Panc1 (cell line): ENCODE data around the gene IRX6. TPM values are rescaled to one million over a fixed set of nuclear protein-coding genes. Genes with fewer than 3 reads are reported as not detected.

Source experiments
- ATAC-seq: fragments of 200-7000 bp; cut with Tn5 transposase; 2 replicates; pipeline ENCODE4 v1.9.1; 2020; ENCODE audit warnings: mild to moderate bottlenecking, moderate library complexity
- BruUV-seq: library from RNA; stranded (reverse); fragments of 400-500 nt; replicated peaks from 2 replicates; lab custom pipeline; 2021; lab: Mats Ljungman, UMichigan
- CTCF ChIA-PET: fragments of 300-600 bp; sonication (Branson Sonifier 250); formaldehyde crosslinking; loops from one replicate; lab custom pipeline; 2022; ENCODE audit warnings: antibody characterized with exemption; lab: Charles Lee
- POLR2A ChIA-PET: fragments of 300-600 bp; sonication (Branson Sonifier 250); formaldehyde crosslinking; loops from one replicate; lab custom pipeline; 2022; ENCODE audit warnings: antibody characterized with exemption; lab: Charles Lee
- DNase-seq: peaks from one replicate; pipeline ENCODE4 v3.0.0-alpha.2; 2010; ENCODE audit warnings: low read depth, low spot score
- H3K27ac ChIP-seq: 2 replicates; pipeline ENCODE4 v1.5.1; 2011; ENCODE audit warnings: mild to moderate bottlenecking, low read length, inconsistent platforms
- H3K27me3 ChIP-seq: fragments of 200-500 bp; sonication (Bioruptor generic); 2 replicates; pipeline ENCODE4 v1.6.0; 2014; ENCODE audit warnings: low read length, inconsistent platforms; ENCODE audit not compliant: control insufficient read depth, insufficient read depth
- H3K36me3 ChIP-seq: fragments of 200-500 bp; sonication (Bioruptor generic); 2 replicates; pipeline ENCODE4 v1.5.1; 2014; ENCODE audit warnings: inconsistent platforms, mild to moderate bottlenecking, low read length, moderate library complexity; ENCODE audit not compliant: control insufficient read depth, insufficient read depth
- H3K4me1 ChIP-seq: 2 replicates; pipeline ENCODE4 v1.5.1; 2011; ENCODE audit warnings: inconsistent platforms, mild to moderate bottlenecking, low read length, moderate library complexity; ENCODE audit not compliant: control insufficient read depth, insufficient read depth
- H3K4me3 ChIP-seq, 2 experiments: 2 replicates each; pipeline ENCODE4 v1.5.1; 2011 to 2012; ENCODE audit warnings: low read depth in 2 of 2, low read length in 2 of 2, mild to moderate bottlenecking in 2 of 2, inconsistent platforms in 1 of 2, moderate library complexity in 1 of 2
- H3K9me3 ChIP-seq: fragments of 200-500 bp; sonication (Bioruptor generic); 2 replicates; pipeline ENCODE4 v1.5.1; 2014; ENCODE audit warnings: low read depth, mild to moderate bottlenecking, inconsistent platforms, low read length, moderate library complexity; ENCODE audit not compliant: control insufficient read depth, insufficient read depth
- POLR2AphosphoS5 ChIP-seq: IDR thresholded peaks from 2 replicates; pipeline ENCODE4 v1.6.1; 2012; ENCODE audit warnings: mild to moderate bottlenecking, low read depth, low read length, moderate library complexity
- SIN3A ChIP-seq: IDR thresholded peaks from 2 replicates; pipeline ENCODE4 v1.6.1; 2012; ENCODE audit warnings: low read depth, mild to moderate bottlenecking, low read length, moderate library complexity, borderline replicate concordance; ENCODE audit not compliant: insufficient read depth
- TCF7L2 ChIP-seq: IDR thresholded peaks from 2 replicates; pipeline ENCODE4 v1.6.1; 2011; ENCODE audit warnings: mild to moderate bottlenecking, low read depth, low read length, inconsistent platforms
- in situ Hi-C: cut with HindIII; loops from 2 replicates; pipeline ENCODE4 v1.10.0; 2016; ENCODE audit warnings: low sequenced_read_pairs, low pct_unique_long_range_greater_than_20kb
- intact Hi-C: fragments of 100-400 bp; cut with micrococcal nuclease; formaldehyde crosslinking; loops from one replicate; pipeline ENCODE4 v1.10.0; 2022; ENCODE audit not compliant: unreplicated experiment
- total RNA-seq: library from RNA; stranded (reverse); gene quantifications from one replicate; pipeline ENCODE4 v1.2.1, GENCODE V29; 2021; ENCODE audit not compliant: unreplicated experiment
- TF ChIP-seq, protein P1 (sequence below): fragments of 450-650 bp; IDR thresholded peaks from 2 replicates; pipeline ENCODE4 v1.5.1; 2017; ENCODE audit warnings: mild to moderate bottlenecking
- TF ChIP-seq, protein P2 (sequence below), 2 experiments: IDR thresholded peaks; 2 replicates each; pipeline ENCODE4 v1.6.1; 2011 to 2012; ENCODE audit warnings: low read depth in 2 of 2, control low read depth in 1 of 2, low read length in 1 of 2, mild to moderate bottlenecking in 1 of 2, moderate library complexity in 1 of 2; ENCODE audit not compliant: insufficient read depth in 1 of 2

IRX6 gene
- total RNA-seq, 1 experiment from 2014 or later: not detected

DNA sequence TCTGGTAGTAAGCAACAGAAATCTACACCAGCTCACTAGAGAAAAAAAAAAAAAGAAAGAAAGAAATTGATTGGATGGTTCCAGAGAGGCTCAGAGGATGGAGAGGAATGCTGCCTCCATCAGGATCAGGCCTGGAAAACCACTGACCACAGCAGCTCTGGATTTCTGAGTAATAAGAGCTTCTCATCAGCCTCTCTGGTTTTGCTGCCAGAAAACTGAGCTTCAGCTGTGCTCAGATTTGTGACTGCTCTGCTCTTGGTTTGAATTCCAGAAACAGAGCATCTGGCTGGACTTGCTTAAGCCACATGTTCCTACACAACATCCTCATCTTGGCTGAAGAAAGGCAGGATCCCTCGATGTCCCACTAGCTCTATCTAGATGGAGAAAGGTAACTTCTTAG, 25.9 kb downstream of the IRX6 start:
- no TSS peak for BruUV-seq
- Histone ChIP-seq H3K9me3 (no peaks in the 10 kb centered on the region), H3K36me3 (no peaks in the 10 kb centered on the region), H3K4me1 (no peaks in the 10 kb centered on the region), H3K27me3 (no peaks in the 10 kb centered on the region), H3K4me3 (no peak overlapping the region), H3K27ac (no peak overlapping the region)
- in situ Hi-C loops (no loop called here), intact Hi-C loops (no loop called here)
- POLR2A ChIA-PET: no interaction called here
- TF ChIP-seq, protein P1, sequence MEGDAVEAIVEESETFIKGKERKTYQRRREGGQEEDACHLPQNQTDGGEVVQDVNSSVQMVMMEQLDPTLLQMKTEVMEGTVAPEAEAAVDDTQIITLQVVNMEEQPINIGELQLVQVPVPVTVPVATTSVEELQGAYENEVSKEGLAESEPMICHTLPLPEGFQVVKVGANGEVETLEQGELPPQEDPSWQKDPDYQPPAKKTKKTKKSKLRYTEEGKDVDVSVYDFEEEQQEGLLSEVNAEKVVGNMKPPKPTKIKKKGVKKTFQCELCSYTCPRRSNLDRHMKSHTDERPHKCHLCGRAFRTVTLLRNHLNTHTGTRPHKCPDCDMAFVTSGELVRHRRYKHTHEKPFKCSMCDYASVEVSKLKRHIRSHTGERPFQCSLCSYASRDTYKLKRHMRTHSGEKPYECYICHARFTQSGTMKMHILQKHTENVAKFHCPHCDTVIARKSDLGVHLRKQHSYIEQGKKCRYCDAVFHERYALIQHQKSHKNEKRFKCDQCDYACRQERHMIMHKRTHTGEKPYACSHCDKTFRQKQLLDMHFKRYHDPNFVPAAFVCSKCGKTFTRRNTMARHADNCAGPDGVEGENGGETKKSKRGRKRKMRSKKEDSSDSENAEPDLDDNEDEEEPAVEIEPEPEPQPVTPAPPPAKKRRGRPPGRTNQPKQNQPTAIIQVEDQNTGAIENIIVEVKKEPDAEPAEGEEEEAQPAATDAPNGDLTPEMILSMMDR: no peak
- TF ChIP-seq, protein P2, sequence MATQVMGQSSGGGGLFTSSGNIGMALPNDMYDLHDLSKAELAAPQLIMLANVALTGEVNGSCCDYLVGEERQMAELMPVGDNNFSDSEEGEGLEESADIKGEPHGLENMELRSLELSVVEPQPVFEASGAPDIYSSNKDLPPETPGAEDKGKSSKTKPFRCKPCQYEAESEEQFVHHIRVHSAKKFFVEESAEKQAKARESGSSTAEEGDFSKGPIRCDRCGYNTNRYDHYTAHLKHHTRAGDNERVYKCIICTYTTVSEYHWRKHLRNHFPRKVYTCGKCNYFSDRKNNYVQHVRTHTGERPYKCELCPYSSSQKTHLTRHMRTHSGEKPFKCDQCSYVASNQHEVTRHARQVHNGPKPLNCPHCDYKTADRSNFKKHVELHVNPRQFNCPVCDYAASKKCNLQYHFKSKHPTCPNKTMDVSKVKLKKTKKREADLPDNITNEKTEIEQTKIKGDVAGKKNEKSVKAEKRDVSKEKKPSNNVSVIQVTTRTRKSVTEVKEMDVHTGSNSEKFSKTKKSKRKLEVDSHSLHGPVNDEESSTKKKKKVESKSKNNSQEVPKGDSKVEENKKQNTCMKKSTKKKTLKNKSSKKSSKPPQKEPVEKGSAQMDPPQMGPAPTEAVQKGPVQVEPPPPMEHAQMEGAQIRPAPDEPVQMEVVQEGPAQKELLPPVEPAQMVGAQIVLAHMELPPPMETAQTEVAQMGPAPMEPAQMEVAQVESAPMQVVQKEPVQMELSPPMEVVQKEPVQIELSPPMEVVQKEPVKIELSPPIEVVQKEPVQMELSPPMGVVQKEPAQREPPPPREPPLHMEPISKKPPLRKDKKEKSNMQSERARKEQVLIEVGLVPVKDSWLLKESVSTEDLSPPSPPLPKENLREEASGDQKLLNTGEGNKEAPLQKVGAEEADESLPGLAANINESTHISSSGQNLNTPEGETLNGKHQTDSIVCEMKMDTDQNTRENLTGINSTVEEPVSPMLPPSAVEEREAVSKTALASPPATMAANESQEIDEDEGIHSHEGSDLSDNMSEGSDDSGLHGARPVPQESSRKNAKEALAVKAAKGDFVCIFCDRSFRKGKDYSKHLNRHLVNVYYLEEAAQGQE (IDR thresholded peaks at IDR 0.05; ENCODE audit: insufficient read depth in 1 of 2, low read depth in 2 of 2, low read length in 1 of 2): no peak
- TF ChIP-seq SIN3A (no peak), POLR2AphosphoS5 (no peak), TCF7L2 (no peak)
- DNase-seq: no peak
- CTCF ChIA-PET: interaction anchor here (0.7 kb wide), 1 partner anchor 432 kb away, joined by 5 read pairs; no protein-coding TSS in a partner anchor
- no peak for ATAC-seq

GRCh38 chr16:55350984-55351383, 27.0 kb downstream of the IRX6 start:
- Histone ChIP-seq H3K27me3 (no peaks in the 10 kb centered on the region), H3K27ac (no peak overlapping the region), H3K9me3 (no peaks in the 10 kb centered on the region), H3K4me3 (no peak overlapping the region), H3K36me3 (no peaks in the 10 kb centered on the region), H3K4me1 (no peaks in the 10 kb centered on the region)
- ChIA-PET CTCF (no interaction called here), POLR2A (no interaction called here)
- intact Hi-C loops: no loop called here
- DNase-seq: no peak
- BruUV-seq: no TSS peak
- in situ Hi-C loops: no loop called here
- no peak for ATAC-seq
- TF ChIP-seq, protein P2 (IDR thresholded peaks at IDR 0.05; ENCODE audit: insufficient read depth in 1 of 2, low read depth in 2 of 2, low read length in 1 of 2): no peak
